GM19025 (cell line): ENCODE measurements around the gene BRIP1.
"Not testable (repeated sequence)": the region's sequence is repeated elsewhere in the genome, so short reads cannot be mapped to it uniquely, and the experiment has no call there.

Experiments
- ATAC-seq: cut with Tn5 transposase; IDR thresholded peaks from one replicate; pipeline ENCODE4 v1.9.1; 2021; ENCODE audit warnings: mild to moderate bottlenecking, low read depth, moderate library complexity; ENCODE audit not compliant: unreplicated experiment

Gene BRIP1

GRCh38 chr17:61735807-61736206 lies 127.5 kb downstream of the BRIP1 start:
- no peak for ATAC-seq

- no peak for ATAC-seq
These were observed 128.9 kb downstream of the BRIP1 start for GRCh38 chr17:61734466-61734865.

GRCh38 chr17:61734012-61734411 lies 129.3 kb downstream of the BRIP1 start:
- no peak for ATAC-seq

GRCh38 chr17:61733021-61733420 lies 130.3 kb downstream of the BRIP1 start:
- ATAC-seq: no peak

- no peak for ATAC-seq
These were observed 131.2 kb downstream of the BRIP1 start for GRCh38 chr17:61732169-61732568.

- ATAC-seq: no peak
These were observed 132.0 kb downstream of the BRIP1 start for GRCh38 chr17:61731330-61731729.

GRCh38 chr17:61729690-61730268 lies 133.5 kb downstream of the BRIP1 start:
- no peak for ATAC-seq

- no peak for ATAC-seq
These were observed 135.0 kb downstream of the BRIP1 start for GRCh38 chr17:61728297-61728836.

- ATAC-seq: not testable (repeated sequence)
These were observed 135.5 kb downstream of the BRIP1 start for GRCh38 chr17:61727798-61728197.

GRCh38 chr17:61726977-61727376 lies 136.4 kb downstream of the BRIP1 start:
- no peak for ATAC-seq

GRCh38 chr17:61724777-61725176 lies 138.6 kb downstream of the BRIP1 start:
- no peak for ATAC-seq

GRCh38 chr17:61723914-61724313 lies 139.4 kb downstream of the BRIP1 start:
- ATAC-seq: no peak

- no peak for ATAC-seq
These were observed 140.1 kb downstream of the BRIP1 start for GRCh38 chr17:61723183-61723582.

GRCh38 chr17:61722398-61722797 lies 140.9 kb downstream of the BRIP1 start:
- ATAC-seq: no peak

GRCh38 chr17:61720016-61720795 lies 143.1 kb downstream of the BRIP1 start:
- no peak for ATAC-seq

GRCh38 chr17:61719220-61719619 lies 144.1 kb downstream of the BRIP1 start:
- not testable (repeated sequence) for ATAC-seq

- no peak for ATAC-seq
These were observed 145.3 kb downstream of the BRIP1 start for GRCh38 chr17:61718022-61718421.

GRCh38 chr17:61717352-61717751 lies 146.0 kb downstream of the BRIP1 start:
- no peak for ATAC-seq

GRCh38 chr17:61716225-61716829 lies 147.0 kb downstream of the BRIP1 start:
- ATAC-seq: no peak

- no peak for ATAC-seq
These were observed 148.0 kb downstream of the BRIP1 start for GRCh38 chr17:61715348-61715747.

GRCh38 chr17:61714300-61714699 lies 149.0 kb downstream of the BRIP1 start:
- ATAC-seq: no peak
